B cell (primary cell): Measurements from ENCODE around the gene RBM33. TPM values are rescaled to one million over a fixed set of nuclear protein-coding genes. Genes with fewer than 3 reads are reported as not detected.

Experiments used
- ATAC-seq: fragments of 200-7000 bp; cut with Tn5 transposase; one replicate; pipeline ENCODE4 v1.10.0; 2021; ENCODE audit warnings: low read depth, mild to moderate bottlenecking, moderate number of reproducible peaks, moderate library complexity
- CTCF ChIA-PET: fragments of 350-600 bp; sonication (Branson Sonifier 250); formaldehyde crosslinking; loops from one replicate; lab custom pipeline; 2021; ENCODE audit warnings: antibody characterized with exemption, inconsistent platforms; lab: Charles Lee
- POLR2A ChIA-PET: fragments of 350-600 bp; sonication (Branson Sonifier 250); formaldehyde crosslinking; loops from one replicate; lab custom pipeline; 2021; ENCODE audit warnings: antibody characterized with exemption; lab: Charles Lee
- DNase-seq: peaks from one replicate; pipeline ENCODE4 v3.0.0; 2013
- H2AFZ ChIP-seq: 2 replicates; pipeline ENCODE4 v1.6.1; 2012; ENCODE audit warnings: mild to moderate bottlenecking, low read depth, low read length; ENCODE audit not compliant: insufficient read depth, poor library complexity, severe bottlenecking
- H3K27ac ChIP-seq, 2 donors: 1 replicate in 1 of 2; 2 replicates in 1 of 2; pipeline ENCODE4 v1.5.1; 2012 to 2013; ENCODE audit warnings: low read length in 2 of 2, mild to moderate bottlenecking in 2 of 2, moderate library complexity in 1 of 2
- H3K27me3 ChIP-seq, 4 experiments: fragments of 200-600 bp in 1 of 4; sonication (generic) in 1 of 4; replicated peaks in 1 of 4; 1 replicate in 2 of 4; 2 replicates in 2 of 4; pipeline versions ENCODE4 v1.6.1 to v1.7.0; 2013 to 2016; ENCODE audit warnings: low read length in 3 of 4, mild to moderate bottlenecking in 2 of 4, mixed read lengths in 1 of 4, moderate library complexity in 1 of 4; ENCODE audit not compliant: insufficient read depth in 4 of 4, control insufficient read depth in 3 of 4; ENCODE audit errors: control extremely low read depth in 1 of 4
- H3K36me3 ChIP-seq, 2 experiments: replicated peaks in 1 of 2; 1 replicate in 1 of 2; 2 replicates in 1 of 2; pipeline versions ENCODE4 v1.6.1 to v1.7.1; 2013; ENCODE audit warnings: low read length in 1 of 2; ENCODE audit not compliant: insufficient read depth in 2 of 2, control insufficient read depth in 1 of 2; ENCODE audit errors: control extremely low read depth in 1 of 2, extremely low read depth in 1 of 2
- H3K4me1 ChIP-seq, 2 donors: fragments of 200-600 bp in 1 of 2; sonication (generic) in 1 of 2; 1 replicate in 1 of 2; 2 replicates in 1 of 2; pipeline versions ENCODE4 v1.5.1 to v1.6.1; 2013 to 2017; ENCODE audit warnings: low read length in 2 of 2; ENCODE audit not compliant: control insufficient read depth in 2 of 2, insufficient read depth in 2 of 2
- H3K4me2 ChIP-seq: replicated peaks from 2 replicates; pipeline ENCODE3; 2012; ENCODE audit warnings: mild to moderate bottlenecking, low read depth, low read length; ENCODE audit not compliant: poor library complexity, severe bottlenecking
- H3K4me3 ChIP-seq, 5 experiments: fragments of 200-600 bp in 1 of 5; sonication (generic) in 1 of 5; 1 replicate in 3 of 5; 2 replicates in 2 of 5; pipeline versions ENCODE4 v1.5.1 to v1.7.0; 2011 to 2016; ENCODE audit warnings: low read length in 4 of 5, mild to moderate bottlenecking in 4 of 5, low read depth in 2 of 5, control low read depth in 1 of 5, moderate library complexity in 1 of 5; ENCODE audit not compliant: insufficient read depth in 1 of 5; ENCODE audit errors: control extremely low read depth in 1 of 5, extremely low read depth in 1 of 5
- H3K79me2 ChIP-seq: fragments of 200-600 bp; sonication (generic); one replicate; pipeline ENCODE4 v1.6.0; 2016; ENCODE audit warnings: low read length; ENCODE audit not compliant: control insufficient read depth, insufficient read depth
- H3K9ac ChIP-seq: fragments of 200-600 bp; sonication (generic); 2 replicates; pipeline ENCODE4 v1.6.1; 2017; ENCODE audit warnings: mild to moderate bottlenecking, low read length, moderate library complexity
- H3K9me3 ChIP-seq, 3 donors: one replicate each; pipeline versions ENCODE4 v1.6.1 to v1.7.1; 2013; ENCODE audit warnings: low read length in 2 of 3; ENCODE audit not compliant: control insufficient read depth in 2 of 3, insufficient read depth in 1 of 3; ENCODE audit errors: control extremely low read depth in 1 of 3
- H4K20me1 ChIP-seq: 2 replicates; pipeline ENCODE4 v1.6.0; 2012; ENCODE audit warnings: mild to moderate bottlenecking, low read length; ENCODE audit not compliant: insufficient read depth, control insufficient read depth, poor library complexity, severe bottlenecking
- H3K27ac Mint-ChIP-seq: one replicate; pipeline ENCODE4 v1.8.0; 2021; ENCODE audit warnings: mixed read lengths
- H3K27me3 Mint-ChIP-seq: one replicate; pipeline ENCODE4 v1.8.0; 2021; ENCODE audit warnings: mixed read lengths
- H3K4me1 Mint-ChIP-seq: one replicate; pipeline ENCODE4 v1.8.0; 2021; ENCODE audit warnings: mixed read lengths
- H3K4me3 Mint-ChIP-seq: one replicate; pipeline ENCODE4 v1.8.0; 2021; ENCODE audit warnings: mixed read lengths
- H3K9me3 Mint-ChIP-seq: one replicate; pipeline ENCODE4 v1.8.0; 2022; ENCODE audit warnings: mixed read lengths; ENCODE audit not compliant: insufficient read depth
- CTCF ChIP-seq: fragments of 200-600 bp; IDR thresholded peaks from one replicate; pipeline ENCODE4 v1.8.0; 2022; ENCODE audit warnings: antibody characterized with exemption, mild to moderate bottlenecking
- EZH2 ChIP-seq: IDR thresholded peaks from 2 replicates; pipeline ENCODE4 v1.6.1; 2012; ENCODE audit warnings: borderline replicate concordance, low read depth, mild to moderate bottlenecking, moderate library complexity, low read length; ENCODE audit not compliant: insufficient read depth, poor library complexity, severe bottlenecking
- WGBS: methylation state at CpG from one replicate; pipeline ENCODE4 v1.1.5; 2013; ENCODE audit warnings: missing lambda C conversion rate; ENCODE audit not compliant: insufficient coverage; 5-methylcytosine and 5-hydroxymethylcytosine counted together
- intact Hi-C: fragments of 100-400 bp; cut with micrococcal nuclease; formaldehyde crosslinking; loops from one replicate; pipeline ENCODE4 v1.10.0; 2022
- polyA plus RNA-seq: library from polyadenylated mRNA; depleted of rRNA; stranded (reverse); fragments of >200 nt; gene quantifications from 2 replicates; pipeline ENCODE4 v1.2.3, GENCODE V29; 2012
- total RNA-seq, 2 donors: library from RNA; stranded (reverse); fragments of 120-200 nt in 1 of 2; gene quantifications; 1 replicate in 1 of 2; 2 replicates in 1 of 2; pipeline versions ENCODE4 v1.2.3 to v1.2.4, GENCODE V29; 2013 to 2022

The RBM33 gene
- total and polyA plus RNA-seq, 2 donors (not counting 1 experiment from before 2014, with no cell fraction given): 33.5 to 189 TPM

- Histone ChIP-seq H4K20me1 (no peaks in the 10 kb centered on the region), H3K9ac (no peak overlapping the region), H3K4me3 (no peak overlapping the region), H3K36me3 (no peaks in the 10 kb centered on the region), H3K27me3 (no peaks in the 10 kb centered on the region), H3K4me1 (no peaks in the 10 kb centered on the region), H3K27ac (no peak overlapping the region), H3K4me2 (no peak overlapping the region), H2AFZ (no peak overlapping the region), H3K9me3 (peaks cover 0 to 3% (median 1%) of the 10 kb centered on the region in 3 donors), H3K79me2 (no peaks in the 10 kb centered on the region)
- Mint-ChIP-seq H3K4me1 (no peaks in the 10 kb centered on the region), H3K4me3 (no peak overlapping the region), H3K9me3 (no peaks in the 10 kb centered on the region), H3K27me3 (peaks cover 4% of the 10 kb centered on the region), H3K27ac (no peak overlapping the region)
- TF ChIP-seq CTCF: no peak
- TF ChIP-seq EZH2: no peak
- POLR2A ChIA-PET: no interaction called here
- no peak for ATAC-seq
- no CpG with 5 or more reads among the region's 6 CpGs for WGBS
- CTCF ChIA-PET: no interaction called here
- intact Hi-C loops: no loop called here
- no peak for DNase-seq
Measured at GRCh38 chr7:155620497-155620896, 24.0 kb upstream of the RBM33 start.

- Histone ChIP-seq H3K4me2 (no peak overlapping the region), H3K4me1 (no peaks in the 10 kb centered on the region), H3K9ac (no peak overlapping the region), H3K36me3 (no peaks in the 10 kb centered on the region), H3K27ac (no peak overlapping the region), H3K4me3 (no peak overlapping the region), H3K9me3 (peaks cover 0 to 3% (median 3%) of the 10 kb centered on the region in 3 donors), H2AFZ (no peak overlapping the region), H3K79me2 (no peaks in the 10 kb centered on the region), H4K20me1 (no peaks in the 10 kb centered on the region), H3K27me3 (no peaks in the 10 kb centered on the region)
- peaks cover 4% of the 10 kb centered on the region for H3K27me3 Mint-ChIP-seq
- DNase-seq (no peak), ATAC-seq (no peak)
- ChIA-PET CTCF (no interaction called here), POLR2A (no interaction called here)
- no peak overlapping the region for H3K4me3 Mint-ChIP-seq
- TF ChIP-seq CTCF: no peak
- TF ChIP-seq EZH2: no peak
- 90% methylated on average over 6 of the region's 10 CpGs for WGBS
- H3K9me3 Mint-ChIP-seq: no peaks in the 10 kb centered on the region
- intact Hi-C loops: no loop called here
- no peak overlapping the region for H3K27ac Mint-ChIP-seq
- no peaks in the 10 kb centered on the region for H3K4me1 Mint-ChIP-seq
Measured at GRCh38 chr7:155621418-155621980, 23.0 kb upstream of the RBM33 start.
